Measurements from ENCODE around the gene FAM180A. TPM values are rescaled to one million over a fixed set of nuclear protein-coding genes. Genes with fewer than 3 reads are reported as not detected.
"Not testable (repeated sequence)": the region's sequence is repeated elsewhere in the genome, so short reads cannot be mapped to it uniquely, and the experiment has no call there.

The FAM180A gene
- total RNA-seq, 2 donors from 2014 or later, result 0.45 to 1.1 TPM

DNA sequence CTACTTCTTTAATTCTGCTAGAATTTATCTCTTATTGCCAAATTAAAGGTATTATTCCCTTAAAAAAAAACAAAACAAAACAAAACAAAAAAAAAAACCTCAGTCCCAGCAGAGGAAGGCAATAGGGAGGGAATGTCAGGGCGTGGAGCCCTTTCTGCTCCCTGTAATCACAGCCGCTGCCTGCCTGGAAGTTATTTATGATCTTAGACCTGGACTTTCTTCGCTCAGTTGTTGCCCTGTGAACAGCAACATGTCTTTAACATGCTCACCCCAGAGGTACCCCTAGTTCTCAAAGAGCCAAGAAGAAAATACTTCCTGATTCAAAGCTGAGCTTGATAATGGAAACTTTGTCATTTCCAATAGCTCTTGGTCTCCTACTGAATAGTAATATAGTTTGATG, 7.7 kb downstream of the FAM180A start:
- DNase-seq, result no peak
- Histone ChIP-seq H3K9me3 (no peaks in the 10 kb centered on the region), H3K27me3 (no peaks in the 10 kb centered on the region), H3K4me1 (no peaks in the 10 kb centered on the region), H3K27ac (no peak overlapping the region), H3K36me3 (no peaks in the 10 kb centered on the region), H3K4me3 (no peak overlapping the region), H3K9ac (ENCODE audit: low read depth in 2 of 2, low read length in 2 of 2) (no peak overlapping the region)
- TF ChIP-seq, protein P1, sequence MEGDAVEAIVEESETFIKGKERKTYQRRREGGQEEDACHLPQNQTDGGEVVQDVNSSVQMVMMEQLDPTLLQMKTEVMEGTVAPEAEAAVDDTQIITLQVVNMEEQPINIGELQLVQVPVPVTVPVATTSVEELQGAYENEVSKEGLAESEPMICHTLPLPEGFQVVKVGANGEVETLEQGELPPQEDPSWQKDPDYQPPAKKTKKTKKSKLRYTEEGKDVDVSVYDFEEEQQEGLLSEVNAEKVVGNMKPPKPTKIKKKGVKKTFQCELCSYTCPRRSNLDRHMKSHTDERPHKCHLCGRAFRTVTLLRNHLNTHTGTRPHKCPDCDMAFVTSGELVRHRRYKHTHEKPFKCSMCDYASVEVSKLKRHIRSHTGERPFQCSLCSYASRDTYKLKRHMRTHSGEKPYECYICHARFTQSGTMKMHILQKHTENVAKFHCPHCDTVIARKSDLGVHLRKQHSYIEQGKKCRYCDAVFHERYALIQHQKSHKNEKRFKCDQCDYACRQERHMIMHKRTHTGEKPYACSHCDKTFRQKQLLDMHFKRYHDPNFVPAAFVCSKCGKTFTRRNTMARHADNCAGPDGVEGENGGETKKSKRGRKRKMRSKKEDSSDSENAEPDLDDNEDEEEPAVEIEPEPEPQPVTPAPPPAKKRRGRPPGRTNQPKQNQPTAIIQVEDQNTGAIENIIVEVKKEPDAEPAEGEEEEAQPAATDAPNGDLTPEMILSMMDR (IDR thresholded peaks at IDR 0.05), result no peak
- intact Hi-C loops (cut with DNase I), result no loop called here

DNA sequence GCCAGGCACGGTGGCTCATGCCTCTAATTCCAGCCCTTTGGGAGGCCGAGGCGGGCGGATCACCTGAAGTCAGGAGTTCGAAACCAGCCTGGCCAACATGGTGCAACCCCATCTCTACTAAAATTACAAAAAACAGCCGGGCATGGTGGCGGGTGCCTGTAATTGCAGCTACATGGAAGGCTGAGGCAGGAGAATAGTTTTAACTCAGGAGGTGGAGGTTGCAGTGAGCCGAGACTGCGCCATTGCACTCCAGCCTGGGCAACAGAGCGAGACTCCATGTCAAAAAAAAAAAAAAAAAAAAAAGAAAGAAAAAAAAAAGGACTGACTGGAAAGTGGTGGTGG, 11.3 kb downstream of the FAM180A start:
- H3K27ac ChIP-seq; intact Hi-C loops (cut with DNase I); DNase-seq; H3K4me3 ChIP-seq; H3K27me3 ChIP-seq; H3K9ac ChIP-seq (ENCODE audit: low read depth in 2 of 2, low read length in 2 of 2); H3K4me1 ChIP-seq; H3K9me3 ChIP-seq; H3K36me3 ChIP-seq: not testable (repeated sequence)

DNA sequence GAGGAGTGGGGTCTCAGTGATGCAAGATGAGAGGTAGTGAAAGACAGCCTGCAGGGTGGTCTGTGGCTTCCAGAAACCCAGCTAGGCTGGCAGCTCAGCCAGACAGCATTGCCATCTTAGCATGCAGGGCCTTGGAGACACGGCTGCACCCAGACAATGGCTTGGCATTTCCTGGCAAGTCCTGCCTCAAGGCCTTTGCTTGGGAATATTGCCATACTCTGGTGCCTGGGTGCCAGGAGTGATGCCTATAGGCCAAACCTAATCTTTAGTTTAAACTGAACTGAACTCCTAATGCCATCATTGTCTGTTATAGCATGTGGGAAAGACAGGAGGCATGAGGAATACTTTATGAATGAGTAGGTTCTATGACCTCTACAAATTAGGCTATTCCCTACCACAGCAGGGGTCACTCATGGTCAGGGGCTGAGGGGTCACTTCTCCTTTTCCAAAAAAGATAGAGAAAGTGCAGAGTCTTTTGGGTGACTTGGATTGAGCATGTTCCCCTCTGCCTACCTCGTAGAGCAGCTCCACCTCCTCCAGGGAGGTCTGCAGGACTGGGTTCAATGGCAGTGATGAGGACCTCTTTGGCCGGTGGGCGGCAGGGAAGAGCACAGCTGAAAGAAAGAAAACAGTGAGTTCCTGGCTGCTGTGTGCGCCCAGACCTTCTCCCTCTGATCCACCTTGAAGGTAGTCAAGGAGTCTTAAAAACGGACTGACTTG, 11.9 kb downstream of the FAM180A start:
- Histone ChIP-seq H3K4me3 (no peak overlapping the region), H3K9me3 (no peaks in the 10 kb centered on the region), H3K27ac (no peak overlapping the region), H3K4me1 (no peaks in the 10 kb centered on the region), H3K36me3 (no peaks in the 10 kb centered on the region), H3K27me3 (no peaks in the 10 kb centered on the region), H3K9ac (ENCODE audit: low read depth in 2 of 2, low read length in 2 of 2) (no peak overlapping the region)
- intact Hi-C loops (cut with DNase I), result no loop called here
- no peak for DNase-seq
- TF ChIP-seq, protein P1 (IDR thresholded peaks at IDR 0.05), result no peak

DNA sequence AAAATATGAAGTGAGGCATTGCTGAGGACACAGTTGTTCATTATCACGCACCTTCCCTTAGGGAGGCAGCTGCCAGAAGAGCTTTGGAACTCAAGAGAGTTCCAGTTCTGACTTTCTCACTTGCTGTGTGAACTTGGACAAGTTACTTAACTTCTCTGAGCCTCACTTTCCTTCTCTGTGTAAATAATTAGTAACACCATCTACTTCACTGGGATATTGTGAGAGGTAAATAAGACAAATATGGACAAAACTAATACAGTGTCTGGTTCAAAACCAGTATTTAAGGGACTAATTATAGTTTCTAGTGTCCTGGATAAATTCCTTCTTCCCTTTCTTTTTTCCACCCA, 14.3 kb downstream of the FAM180A start:
- H3K36me3 ChIP-seq, result no peaks in the 10 kb centered on the region
- H3K9ac ChIP-seq (ENCODE audit: low read depth in 2 of 2, low read length in 2 of 2), result no peak overlapping the region
- no peak for DNase-seq
- H3K27ac ChIP-seq, result no peak overlapping the region
- no peaks in the 10 kb centered on the region for H3K4me1 ChIP-seq
- H3K27me3 ChIP-seq, result no peaks in the 10 kb centered on the region
- H3K9me3 ChIP-seq, result no peaks in the 10 kb centered on the region
- TF ChIP-seq, protein P1 (IDR thresholded peaks at IDR 0.05), result no peak
- intact Hi-C loops (cut with DNase I), result no loop called here
- no peak overlapping the region for H3K4me3 ChIP-seq

DNA sequence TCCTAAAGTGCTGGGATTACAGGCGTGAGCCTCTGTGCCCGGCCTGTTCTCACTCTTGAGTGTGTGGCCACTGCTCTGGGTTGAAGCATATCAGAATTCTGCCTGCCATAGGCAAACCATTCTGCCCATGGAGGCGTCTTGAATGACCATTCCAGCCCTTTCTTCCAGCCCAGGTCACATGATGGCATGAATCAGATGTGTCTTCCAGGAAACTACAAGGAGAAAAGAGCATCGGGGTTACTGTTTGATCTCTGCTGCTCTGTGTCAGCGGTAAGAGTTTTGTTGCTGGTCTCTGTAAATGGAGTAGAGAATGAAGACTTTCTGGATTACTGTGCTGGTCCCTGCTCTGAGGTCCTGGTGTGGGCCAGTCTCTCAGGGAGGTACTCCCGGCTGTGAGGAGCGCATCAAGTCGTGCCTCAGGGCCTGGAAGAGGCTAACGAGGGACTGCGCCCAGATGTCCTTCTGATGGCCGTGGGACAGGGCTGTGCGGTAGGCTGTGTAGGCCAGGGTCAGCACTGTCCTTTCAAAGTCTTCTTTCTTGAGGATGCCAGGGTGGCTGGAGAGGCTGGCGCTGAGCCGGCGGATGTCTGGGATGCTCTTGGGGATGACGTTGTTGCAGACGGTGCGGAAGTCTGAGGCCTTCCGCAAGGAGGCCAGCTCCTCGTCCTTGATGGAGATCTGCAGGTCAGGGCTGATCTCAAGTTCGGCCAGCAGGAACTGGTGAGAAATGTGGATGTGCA, 14.8 kb downstream of the FAM180A start:
- Histone ChIP-seq H3K27ac (no peak overlapping the region), H3K36me3 (no peaks in the 10 kb centered on the region), H3K4me1 (no peaks in the 10 kb centered on the region), H3K4me3 (no peak overlapping the region), H3K9ac (ENCODE audit: low read depth in 2 of 2, low read length in 2 of 2) (no peak overlapping the region), H3K9me3 (no peaks in the 10 kb centered on the region), H3K27me3 (no peaks in the 10 kb centered on the region)
- TF ChIP-seq, protein P1 (IDR thresholded peaks at IDR 0.05), result no peak
- no peak for DNase-seq
- intact Hi-C loops (cut with DNase I), result no loop called here

DNA sequence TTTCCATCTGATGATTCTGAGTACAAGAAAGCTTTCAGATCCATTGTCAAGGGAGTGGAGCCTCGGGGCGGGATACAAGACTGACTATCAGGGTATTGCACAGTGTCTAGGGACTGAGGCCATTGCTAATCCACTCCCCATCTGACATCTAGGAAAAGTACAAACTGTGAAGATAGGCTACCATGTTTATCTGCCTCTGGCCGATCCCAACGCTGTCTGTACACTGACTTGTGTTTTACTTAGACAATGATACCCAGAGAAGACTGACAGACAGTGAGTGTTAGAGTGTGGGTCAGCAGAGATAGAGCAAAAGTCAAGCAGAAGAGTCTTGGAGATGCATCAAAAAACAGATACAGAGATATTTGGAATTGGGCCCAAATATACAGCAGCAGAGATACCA, 17.5 kb downstream of the FAM180A start:
- intact Hi-C loops (cut with DNase I), result no loop called here

More for the DNA sequence above, 17.5 kb downstream of the FAM180A start:
- no peaks in the 10 kb centered on the region for H3K36me3 ChIP-seq
- H3K27ac ChIP-seq, result no peak overlapping the region
- no peaks in the 10 kb centered on the region for H3K4me1 ChIP-seq
- TF ChIP-seq, protein P1 (IDR thresholded peaks at IDR 0.05), result no peak
- H3K4me3 ChIP-seq, result no peak overlapping the region
- no peak overlapping the region for H3K9ac ChIP-seq (ENCODE audit: low read depth in 2 of 2, low read length in 2 of 2)
- H3K27me3 ChIP-seq, result no peaks in the 10 kb centered on the region
- no peak for DNase-seq
- H3K9me3 ChIP-seq, result no peaks in the 10 kb centered on the region
